Stimulated activated CD8-positive, alpha-beta memory T cell treated with anti-CD3 and anti-CD28 coated beads, Interleukin-12 subunit alpha, Interleukin-12 subunit beta, amount 100 ng/mL, for 24 hours (primary cell): Measurements from ENCODE around the gene VEPH1.

Experiments
- DNase-seq: peaks from one replicate; pipeline ENCODE4 v3.0.0-alpha.2; 2020; ENCODE audit errors: extremely low read depth

VEPH1 gene

GRCh38 chr3:157261000-157261399 lies 242.2 kb downstream of the VEPH1 start:
- DNase-seq: no peak

GRCh38 chr3:157259825-157260224 lies 243.4 kb downstream of the VEPH1 start:
- DNase-seq: no peak

GRCh38 chr3:157257101-157257500 lies 246.1 kb downstream of the VEPH1 start:
- DNase-seq: no peak

- no peak for DNase-seq
Measured at GRCh38 chr3:157255797-157256196, 247.4 kb downstream of the VEPH1 start.

- DNase-seq: no peak
Measured at GRCh38 chr3:157251685-157252084, 251.5 kb downstream of the VEPH1 start.

GRCh38 chr3:157249606-157250005 lies 253.6 kb downstream of the VEPH1 start:
- no peak for DNase-seq

GRCh38 chr3:157248590-157249422 lies 254.4 kb downstream of the VEPH1 start:
- no peak for DNase-seq

- DNase-seq: no peak
Measured at GRCh38 chr3:157247391-157247790, 255.8 kb downstream of the VEPH1 start.

- DNase-seq: no peak
Measured at GRCh38 chr3:157242836-157243235, 260.4 kb downstream of the VEPH1 start.

- DNase-seq: no peak
Measured at GRCh38 chr3:157241599-157241998, 261.6 kb downstream of the VEPH1 start.

- DNase-seq: no peak
Measured at GRCh38 chr3:157240408-157240807, 262.8 kb downstream of the VEPH1 start.

GRCh38 chr3:157239082-157239704 lies 264.0 kb downstream of the VEPH1 start:
- DNase-seq: peak; percentile 45

GRCh38 chr3:157238457-157238856 lies 264.8 kb downstream of the VEPH1 start:
- no peak for DNase-seq

- no peak for DNase-seq
Measured at GRCh38 chr3:157237886-157238285, 265.3 kb downstream of the VEPH1 start.

- DNase-seq: no peak
Measured at GRCh38 chr3:157235291-157235690, 267.9 kb downstream of the VEPH1 start.

GRCh38 chr3:157233923-157234322 lies 269.3 kb downstream of the VEPH1 start:
- DNase-seq: no peak

GRCh38 chr3:157232141-157232540 lies 271.1 kb downstream of the VEPH1 start:
- DNase-seq: no peak

GRCh38 chr3:157231071-157231470 lies 272.1 kb downstream of the VEPH1 start:
- DNase-seq: no peak

GRCh38 chr3:157226173-157226847 lies 276.9 kb downstream of the VEPH1 start:
- DNase-seq: no peak

GRCh38 chr3:157225001-157225400 lies 278.2 kb downstream of the VEPH1 start:
- DNase-seq: no peak

- no peak for DNase-seq
Measured at GRCh38 chr3:157220883-157221282, 282.3 kb downstream of the VEPH1 start.

- DNase-seq: no peak
Measured at GRCh38 chr3:157220211-157220610, 283.0 kb downstream of the VEPH1 start.

GRCh38 chr3:157219215-157219614 lies 284.0 kb downstream of the VEPH1 start:
- DNase-seq: no peak
